HG03108 (cell line): ENCODE measurements around the gene EXOC6B.

ENCODE experiments used
- ATAC-seq: cut with Tn5 transposase; IDR thresholded peaks from one replicate; pipeline ENCODE4 v1.9.1; 2021; ENCODE audit warnings: moderate library complexity; ENCODE audit not compliant: unreplicated experiment

Gene EXOC6B

GRCh38 chr2:72139874-72140620 lies 685.8 kb downstream of the EXOC6B start:
- ATAC-seq, result no peak

GRCh38 chr2:72139471-72139873 lies 686.4 kb downstream of the EXOC6B start:
- ATAC-seq, result no peak

GRCh38 chr2:72138921-72139381 lies 686.9 kb downstream of the EXOC6B start:
- ATAC-seq, result no peak

GRCh38 chr2:72138011-72138881 lies 687.6 kb downstream of the EXOC6B start:
- ATAC-seq, result no peak

GRCh38 chr2:72137498-72138010 lies 688.3 kb downstream of the EXOC6B start:
- peak; percentile 72 for ATAC-seq

- ATAC-seq, result no peak
These were observed 688.8 kb downstream of the EXOC6B start for GRCh38 chr2:72136933-72137497.

- no peak for ATAC-seq
These were observed 689.5 kb downstream of the EXOC6B start for GRCh38 chr2:72136331-72136730.

- no peak for ATAC-seq
These were observed 689.9 kb downstream of the EXOC6B start for GRCh38 chr2:72135921-72136320.

- no peak for ATAC-seq
These were observed 690.6 kb downstream of the EXOC6B start for GRCh38 chr2:72134997-72135800.

- ATAC-seq, result no peak
These were observed 691.3 kb downstream of the EXOC6B start for GRCh38 chr2:72134408-72134996.

- ATAC-seq, result no peak
These were observed 692.0 kb downstream of the EXOC6B start for GRCh38 chr2:72133721-72134407.

- no peak for ATAC-seq
These were observed 692.7 kb downstream of the EXOC6B start for GRCh38 chr2:72132981-72133720.

- ATAC-seq, result no peak
These were observed 693.7 kb downstream of the EXOC6B start for GRCh38 chr2:72131916-72132841.

GRCh38 chr2:72131371-72131891 lies 694.4 kb downstream of the EXOC6B start:
- no peak for ATAC-seq

- ATAC-seq, result no peak
These were observed 695.0 kb downstream of the EXOC6B start for GRCh38 chr2:72130659-72131360.

- ATAC-seq, result no peak
These were observed 696.0 kb downstream of the EXOC6B start for GRCh38 chr2:72129681-72130340.

- no peak for ATAC-seq
These were observed 697.0 kb downstream of the EXOC6B start for GRCh38 chr2:72128843-72129227.
